ENCODE measurements around the gene IZUMO2. TPM values are rescaled to one million over a fixed set of nuclear protein-coding genes. Genes with fewer than 3 reads are reported as not detected.

IZUMO2 gene
- total RNA-seq, 1 experiment from 2014 or later = not detected

Other genes starting within 250 kb of the IZUMO2 start
- 4.2 and 19.0 TPM in 2 replicates for gene ATF5, start 234.1 kb downstream of the IZUMO2 start, total RNA-seq (2014; rRNA removed; shearing (Covaris generic); ENCODE audit: low replicate concordance)
- 76.0 and 81.5 TPM in 2 replicates for gene NUP62, start 233.8 kb downstream of the IZUMO2 start, total RNA-seq (2014; rRNA removed; shearing (Covaris generic); ENCODE audit: low replicate concordance)
- not detected in 2 replicates for gene SIGLEC11, start 202.1 kb downstream of the IZUMO2 start, total RNA-seq (2014; rRNA removed; shearing (Covaris generic); ENCODE audit: low replicate concordance)
- gene VRK3, start 137.9 kb downstream of the IZUMO2 start, total RNA-seq (2014; rRNA removed; shearing (Covaris generic); ENCODE audit: low replicate concordance) = 14.3 and 41.0 TPM in 2 replicates
- gene ZNF473, start 137.3 kb downstream of the IZUMO2 start, total RNA-seq (2014; rRNA removed; shearing (Covaris generic); ENCODE audit: low replicate concordance) = 11.4 and 12.0 TPM in 2 replicates
- gene MYH14, start 40.3 kb upstream of the IZUMO2 start, total RNA-seq (2014; rRNA removed; shearing (Covaris generic); ENCODE audit: low replicate concordance) = 2.1 TPM in 1 of 2 replicates, not detected in the other
- not detected in 2 replicates for gene KCNC3, start 166.1 kb upstream of the IZUMO2 start, total RNA-seq (2014; rRNA removed; shearing (Covaris generic); ENCODE audit: low replicate concordance)
- gene NAPSA, start 202.4 kb upstream of the IZUMO2 start, total RNA-seq (2014; rRNA removed; shearing (Covaris generic); ENCODE audit: low replicate concordance) = 1.5 TPM in 1 of 2 replicates, not detected in the other
- gene NR1H2, start 213.2 kb upstream of the IZUMO2 start, total RNA-seq (2014; rRNA removed; shearing (Covaris generic); ENCODE audit: low replicate concordance) = 113 and 173 TPM in 2 replicates
- gene POLD1, start 221.1 kb upstream of the IZUMO2 start, total RNA-seq (2014; rRNA removed; shearing (Covaris generic); ENCODE audit: low replicate concordance) = 44.1 and 117 TPM in 2 replicates